ENCODE measurements around the gene SLC25A4. TPM values are rescaled to one million over a fixed set of nuclear protein-coding genes. Genes with fewer than 3 reads are reported as not detected.
"Not testable (repeated sequence)": the region's sequence is repeated elsewhere in the genome, so short reads cannot be mapped to it uniquely, and the experiment has no call there.

SLC25A4 gene
- total RNA-seq, 2 donors from 2014 or later: 37.9 to 43.9 TPM

DNA sequence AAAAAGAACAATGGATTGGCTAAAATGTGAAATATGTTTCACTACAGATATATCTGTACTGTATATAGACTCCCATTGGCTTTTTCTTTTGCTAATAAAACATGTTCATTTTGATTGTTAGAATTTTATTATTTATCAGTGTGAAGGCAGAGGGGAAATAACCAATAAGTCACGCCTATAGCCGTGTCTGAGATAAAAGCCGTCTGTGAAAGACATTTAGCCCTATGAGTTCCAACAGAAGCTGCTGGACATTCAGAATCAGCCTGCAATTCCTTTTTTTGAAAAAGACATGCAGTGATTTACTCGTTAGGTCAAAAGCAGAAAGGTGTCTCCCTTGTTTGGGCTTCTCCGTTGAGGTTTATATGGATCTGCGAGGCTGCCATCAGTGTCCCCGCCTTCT, 24.2 kb upstream of the SLC25A4 start:
- intact Hi-C loops (cut with DNase I, micrococcal nuclease): no loop called here

GRCh38 chr4:185119467-185119866, 23.6 kb upstream of the SLC25A4 start:
- ATAC-seq; DNase-seq; intact Hi-C loops (cut with DNase I, micrococcal nuclease): not testable (repeated sequence)

More for the DNA sequence above, 24.2 kb upstream of the SLC25A4 start:
- DNase-seq (no peak), ATAC-seq (no peak)

- ATAC-seq: no peak
- no peak for DNase-seq
- intact Hi-C loops (cut with DNase I, micrococcal nuclease): no loop called here
Measured at GRCh38 chr4:185119927-185120630, 23.0 kb upstream of the SLC25A4 start.

GRCh38 chr4:185120631-185120946, 22.5 kb upstream of the SLC25A4 start:
- intact Hi-C loops (cut with DNase I, micrococcal nuclease): no loop called here
- no peak for ATAC-seq
- DNase-seq: no peak

GRCh38 chr4:185122681-185123345, 20.3 kb upstream of the SLC25A4 start:
- intact Hi-C loops (cut with DNase I, micrococcal nuclease): no loop called here
- ATAC-seq (no peak), DNase-seq (no peak)

GRCh38 chr4:185124006-185124405, 19.1 kb upstream of the SLC25A4 start:
- ATAC-seq: no peak
- no peak for DNase-seq
- intact Hi-C loops (cut with DNase I, micrococcal nuclease): no loop called here

GRCh38 chr4:185127021-185127925, 15.8 kb upstream of the SLC25A4 start:
- peak in 1 of 2 donors; percentile 28 for DNase-seq
- ATAC-seq: peak; percentile 62
- intact Hi-C loops (cut with DNase I, micrococcal nuclease): no loop called here

DNA sequence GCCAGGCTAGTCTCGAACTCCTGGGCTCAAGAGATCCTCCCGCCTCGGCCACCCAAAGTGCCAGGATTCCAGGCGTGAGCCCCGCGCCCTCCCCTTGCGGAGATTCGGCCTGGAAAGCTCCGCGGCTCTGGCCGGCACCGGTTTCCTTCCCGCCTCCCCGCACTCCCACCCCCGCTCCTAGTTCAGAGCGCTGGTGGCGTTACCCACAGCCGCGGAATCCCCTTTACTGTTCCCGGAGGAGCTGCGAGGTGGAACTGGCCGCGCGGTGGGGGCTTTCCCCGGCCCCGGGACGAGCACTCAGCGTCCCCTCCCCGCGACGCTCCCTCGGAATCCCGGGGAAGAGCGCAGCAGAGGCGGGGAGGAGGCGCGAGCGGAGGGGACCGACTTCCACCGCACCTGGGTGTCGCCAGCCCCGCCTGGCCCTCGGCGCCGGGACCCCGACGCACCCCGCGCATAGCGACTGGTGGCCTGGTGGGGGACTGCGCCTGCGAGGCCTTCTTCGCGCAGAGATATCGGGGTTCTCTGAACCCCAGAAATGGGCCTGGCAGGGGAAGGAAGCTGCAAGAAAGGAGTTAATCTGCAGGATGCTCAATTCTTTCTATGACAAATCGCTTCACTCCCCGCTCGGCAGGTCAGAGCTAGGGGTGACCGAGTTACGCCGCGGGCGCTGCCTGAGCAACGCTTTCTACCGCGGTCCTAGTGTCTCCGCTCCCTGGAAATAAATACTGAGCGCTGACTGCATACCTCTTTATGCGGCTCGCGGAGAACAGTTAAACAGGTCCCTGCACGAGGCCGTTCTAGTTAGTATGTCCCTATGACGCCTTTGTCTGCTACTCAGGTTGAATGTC, 14.6 kb upstream of the SLC25A4 start:
- DNase-seq (peak in 1 of 2 donors; percentile 13), ATAC-seq (peak; percentile 57)
- intact Hi-C loops (cut with DNase I, micrococcal nuclease): no loop called here

DNA sequence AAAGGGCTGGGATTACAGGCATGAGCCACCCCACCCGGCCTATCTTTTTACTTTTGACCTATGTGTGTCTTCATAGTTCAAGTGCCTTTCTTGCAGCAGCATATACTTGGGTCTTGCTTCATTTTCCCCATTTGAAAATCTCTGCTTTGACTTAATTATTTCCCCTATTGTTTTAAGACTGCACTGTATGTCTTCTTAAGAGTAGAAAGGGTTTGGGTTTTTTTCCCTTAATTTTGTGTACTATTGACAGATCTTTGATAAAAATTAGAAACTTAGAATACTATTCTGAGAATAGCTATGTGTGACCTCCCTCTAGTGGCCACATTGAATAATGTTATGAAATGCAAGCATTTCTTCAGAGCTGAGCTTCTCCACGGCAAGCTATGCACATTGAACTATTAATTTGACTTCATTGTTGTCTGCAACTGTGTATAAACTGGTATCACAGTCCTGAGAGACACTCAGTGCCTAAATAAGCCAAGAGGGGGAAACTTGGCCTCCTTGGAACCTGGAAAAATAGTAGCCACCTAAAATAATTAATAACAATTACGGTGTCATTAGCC, 8.7 kb upstream of the SLC25A4 start:
- intact Hi-C loops (cut with DNase I, micrococcal nuclease): loop anchor here in 1 of 2 donors (2.0 kb wide), 1 partner anchor 96 kb away; no protein-coding TSS in a partner anchor
- no peak for DNase-seq
- ATAC-seq: peak; percentile 69

DNA sequence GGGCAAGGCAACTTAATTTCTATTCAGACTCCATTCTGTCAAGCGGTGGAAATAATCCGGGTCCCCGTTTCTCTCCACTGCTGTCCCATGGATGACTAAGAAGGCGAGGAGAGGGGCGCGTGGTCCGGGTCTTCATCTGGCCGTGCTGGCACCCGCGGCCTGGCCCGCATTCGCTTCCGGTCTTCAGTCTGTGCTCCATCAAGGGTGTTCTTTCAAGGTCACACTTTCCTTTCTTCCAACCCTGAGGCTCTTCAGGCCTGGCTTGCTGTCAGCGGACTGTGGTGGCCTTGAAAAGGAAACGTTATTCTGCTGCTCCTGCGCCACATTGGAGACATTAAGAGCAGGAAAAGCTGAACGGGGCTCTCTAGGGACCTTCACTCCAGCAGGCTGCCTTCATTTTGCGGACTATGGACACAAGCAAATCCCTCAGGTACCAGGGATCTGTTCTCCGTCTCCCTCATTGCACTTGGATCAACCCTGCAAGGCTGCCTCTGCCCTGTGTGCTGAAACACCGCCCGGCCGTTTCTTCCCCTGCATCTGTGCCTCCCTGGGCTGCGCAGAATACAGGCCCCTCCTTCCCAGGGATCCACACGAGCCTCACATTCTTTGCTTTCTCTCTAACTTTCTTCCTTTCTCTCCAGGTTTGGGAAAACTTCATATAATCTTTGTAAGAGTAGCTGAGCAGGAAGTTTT, 5.7 kb upstream of the SLC25A4 start:
- no peak for ATAC-seq
- intact Hi-C loops (cut with DNase I, micrococcal nuclease): no loop called here
- DNase-seq: no peak

GRCh38 chr4:185138161-185138560, 4.9 kb upstream of the SLC25A4 start:
- intact Hi-C loops (cut with DNase I, micrococcal nuclease): no loop called here
- DNase-seq (no peak), ATAC-seq (no peak)

DNA sequence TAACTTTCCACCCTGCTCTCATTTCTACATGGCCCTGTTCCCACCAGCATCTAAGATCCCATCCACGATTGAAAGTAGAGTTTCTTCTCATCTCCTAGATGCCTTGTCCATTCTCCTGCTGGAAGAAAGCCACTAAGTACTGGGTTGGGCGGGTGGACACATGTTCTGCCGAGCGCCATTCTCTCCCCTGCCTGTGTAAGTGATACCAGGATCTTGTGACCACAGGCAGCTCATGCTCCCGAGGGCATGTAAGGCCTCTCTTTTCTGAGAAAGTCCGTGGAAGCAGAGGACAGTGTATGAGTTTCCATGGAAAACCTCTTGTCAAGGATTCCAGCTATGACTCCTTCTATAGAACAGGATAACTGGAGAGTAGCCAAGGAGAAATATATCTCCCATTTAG, 3.3 kb upstream of the SLC25A4 start:
- ATAC-seq (no peak), DNase-seq (no peak)
- intact Hi-C loops (cut with DNase I, micrococcal nuclease): no loop called here

- ATAC-seq: no peak
- DNase-seq: no peak
- intact Hi-C loops (cut with DNase I, micrococcal nuclease): no loop called here
Measured at GRCh38 chr4:185141777-185142176, 1.3 kb upstream of the SLC25A4 start.

GRCh38 chr4:185142564-185142911, 528 bp upstream of the SLC25A4 start:
- DNase-seq: no peak

GRCh38 chr4:185143601-185143969, 519 bp downstream of the SLC25A4 start:
- intact Hi-C loops (cut with DNase I, micrococcal nuclease): no loop called here
- no peak for ATAC-seq
- DNase-seq: peak; percentile 60 to 72

More at GRCh38 chr4:185142564-185142911, 528 bp upstream of the SLC25A4 start:
- ATAC-seq: peak; percentile 63
- intact Hi-C loops (cut with DNase I, micrococcal nuclease): no loop called here

DNA sequence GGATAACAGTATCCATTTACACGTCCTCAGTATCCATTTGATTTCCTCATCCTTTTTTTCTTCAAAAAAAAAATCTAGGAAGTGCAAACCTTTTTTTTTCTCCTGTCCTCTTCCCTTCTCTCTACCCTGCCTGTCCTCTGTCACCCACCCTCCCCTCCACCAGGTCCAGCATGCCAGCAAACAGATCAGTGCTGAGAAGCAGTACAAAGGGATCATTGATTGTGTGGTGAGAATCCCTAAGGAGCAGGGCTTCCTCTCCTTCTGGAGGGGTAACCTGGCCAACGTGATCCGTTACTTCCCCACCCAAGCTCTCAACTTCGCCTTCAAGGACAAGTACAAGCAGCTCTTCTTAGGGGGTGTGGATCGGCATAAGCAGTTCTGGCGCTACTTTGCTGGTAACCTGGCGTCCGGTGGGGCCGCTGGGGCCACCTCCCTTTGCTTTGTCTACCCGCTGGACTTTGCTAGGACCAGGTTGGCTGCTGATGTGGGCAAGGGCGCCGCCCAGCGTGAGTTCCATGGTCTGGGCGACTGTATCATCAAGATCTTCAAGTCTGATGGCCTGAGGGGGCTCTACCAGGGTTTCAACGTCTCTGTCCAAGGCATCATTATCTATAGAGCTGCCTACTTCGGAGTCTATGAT, 1.7 kb downstream of the SLC25A4 start:
- intact Hi-C loops (cut with DNase I, micrococcal nuclease): no loop called here
- no peak for ATAC-seq
- DNase-seq: no peak

- intact Hi-C loops (cut with DNase I, micrococcal nuclease): no loop called here
- peak in 1 of 2 donors; percentile 28 for DNase-seq
- ATAC-seq: no peak
Measured at GRCh38 chr4:185145572-185145971, 2.5 kb downstream of the SLC25A4 start.

DNA sequence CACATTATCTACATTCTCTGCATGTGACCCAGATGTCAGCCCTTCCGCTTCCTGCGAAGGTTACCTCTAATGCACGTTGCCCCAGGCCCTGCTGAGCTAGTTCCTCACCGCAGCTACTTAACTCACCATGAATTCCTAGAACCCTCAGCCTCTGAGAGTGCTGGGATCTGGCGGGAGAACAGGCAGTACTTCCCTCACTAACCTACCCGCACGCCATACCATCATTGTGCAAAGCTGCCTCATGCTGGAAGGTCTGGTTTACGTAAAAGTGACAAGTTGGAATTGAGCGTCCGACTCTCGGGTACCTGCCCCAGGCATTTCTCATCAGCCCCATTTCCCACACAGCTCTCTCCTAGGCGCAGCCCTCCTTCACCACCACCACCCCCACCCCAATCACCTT, 6.3 kb downstream of the SLC25A4 start:
- intact Hi-C loops (cut with DNase I, micrococcal nuclease): no loop called here
- no peak for ATAC-seq
- no peak for DNase-seq

Measured in left colon (tissue), 2 donors.